Gastroesophageal sphincter (tissue), 4 donors: ENCODE results near the gene SLC28A1. TPM values are rescaled to one million over a fixed set of nuclear protein-coding genes. Genes with fewer than 3 reads are reported as not detected.

Source experiments
- ATAC-seq: fragments of 150-250 bp; one replicate; pipeline ENCODE4 v1.9.1; 2016; ENCODE audit warnings: mild to moderate bottlenecking, moderate library complexity
- H3K27ac ChIP-seq, 4 donors: fragments of 200-600 bp; sonication (generic) in 3 of 4; 1 replicate in 3 of 4; 2 replicates in 1 of 4; pipeline ENCODE4 v1.5.1; 2016 to 2019
- H3K27me3 ChIP-seq: fragments of 200-600 bp; sonication (generic); one replicate; pipeline ENCODE4 v1.5.1; 2019
- H3K36me3 ChIP-seq, 2 donors: fragments of 200-600 bp; sonication (generic); one replicate each; pipeline ENCODE4 v1.5.1; 2019; ENCODE audit warnings: control low read depth in 1 of 2
- H3K4me1 ChIP-seq, 3 donors: fragments of 200-600 bp; sonication (generic); 1 replicate in 2 of 3; 2 replicates in 1 of 3; pipeline ENCODE4 v1.5.1; 2016 to 2019; ENCODE audit warnings: control low read depth in 2 of 3
- H3K4me3 ChIP-seq, 2 donors: fragments of 200-600 bp; sonication (generic); one replicate each; pipeline ENCODE4 v1.5.1; 2019; ENCODE audit warnings: mild to moderate bottlenecking in 1 of 2, moderate library complexity in 1 of 2
- H3K9me3 ChIP-seq, 3 donors: fragments of 200-600 bp; sonication (generic); one replicate each; pipeline ENCODE4 v1.5.1; 2017 to 2019; ENCODE audit warnings: control low read depth in 2 of 3
- CTCF ChIP-seq, 4 experiments: fragments of 200-600 bp in 2 of 4; fragments of 450-650 bp in 2 of 4; sonication (generic) in 1 of 4; IDR thresholded peaks; one replicate each; pipeline ENCODE4 v1.5.1; 2017 to 2019; ENCODE audit warnings: antibody characterized with exemption in 4 of 4, mild to moderate bottlenecking in 2 of 4, moderate library complexity in 2 of 4
- EP300 ChIP-seq: sonication (generic); formaldehyde crosslinking; IDR thresholded peaks from one replicate; pipeline ENCODE4 v1.6.1; 2017; ENCODE audit warnings: antibody characterized with exemption, mild to moderate bottlenecking
- POLR2A ChIP-seq, 2 donors: fragments of 450-650 bp; IDR thresholded peaks; one replicate each; pipeline ENCODE4 v1.6.1; 2017; ENCODE audit warnings: antibody characterized with exemption in 2 of 2, mild to moderate bottlenecking in 2 of 2, moderate library complexity in 1 of 2
- POLR2AphosphoS5 ChIP-seq: sonication (generic); formaldehyde crosslinking; IDR thresholded peaks from one replicate; pipeline ENCODE4 v1.6.1; 2017; ENCODE audit warnings: antibody characterized with exemption
- WGBS, 2 donors: methylation state at CpG; one replicate each; pipeline ENCODE4 v1.1.5; 2018; ENCODE audit warnings: low coverage in 1 of 2; 5-methylcytosine and 5-hydroxymethylcytosine counted together
- total RNA-seq, 4 donors: library from RNA; depleted of rRNA; stranded (reverse); fragments of >200 nt; gene quantifications; one replicate each; pipeline ENCODE4 v1.1.0, GENCODE V29; 2016

Gene SLC28A1
- total RNA-seq, 4 donors from 2014 or later, result not detected

- Histone ChIP-seq H3K27me3 (no peaks in the 10 kb centered on the region), H3K9me3 (no peaks in the 10 kb centered on the region), H3K36me3 (no peaks in the 10 kb centered on the region), H3K4me1 (no peaks in the 10 kb centered on the region), H3K27ac (no peak overlapping the region), H3K4me3 (no peak overlapping the region)
- TF ChIP-seq EP300, result no peak
- 50 to 74% methylated on average over 1 to 3 of the region's 3 CpGs for WGBS, 2 donors
- no peak for ATAC-seq
These were observed 55.9 kb downstream of the SLC28A1 start for GRCh38 chr15:84940399-84940798.

DNA sequence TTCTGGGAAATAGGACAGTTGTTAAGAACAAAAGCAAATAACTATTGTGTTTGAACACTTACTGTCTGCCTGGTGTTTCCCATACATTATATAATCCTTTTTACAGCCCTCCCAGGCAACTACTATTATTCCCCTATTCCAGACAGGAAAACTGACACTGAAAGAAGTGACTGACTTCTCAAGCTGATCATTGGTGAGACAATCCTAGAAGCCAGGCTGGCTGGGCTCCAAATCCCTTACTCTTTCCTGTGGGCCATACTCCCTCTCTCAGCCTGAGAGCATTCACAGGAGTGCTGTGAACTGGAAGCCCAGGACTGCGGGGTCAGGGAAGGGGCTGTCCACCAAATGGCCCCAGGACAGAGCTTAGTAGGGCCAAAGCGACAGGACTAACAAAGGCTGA lies 58.0 kb downstream of the SLC28A1 start:
- TF ChIP-seq CTCF (IDR thresholded peaks at IDR 0.05) (no peak), EP300 (no peak), POLR2A (IDR thresholded peaks at IDR 0.05) (no peak), POLR2AphosphoS5 (no peak)
- peaks cover 0 to 7% (median 0%) of the 10 kb centered on the region in 3 donors for H3K4me1 ChIP-seq
- no peaks in the 10 kb centered on the region for H3K36me3 ChIP-seq
- no peak for ATAC-seq
- H3K27me3 ChIP-seq, result no peaks in the 10 kb centered on the region
- no peak overlapping the region for H3K27ac ChIP-seq
- no CpG with 5 or more reads among the region's 2 CpGs for WGBS, 2 donors
- no peak overlapping the region for H3K4me3 ChIP-seq
- H3K9me3 ChIP-seq, result no peaks in the 10 kb centered on the region

GRCh38 chr15:84944311-84944710 lies 59.8 kb downstream of the SLC28A1 start:
- Histone ChIP-seq H3K9me3 (no peaks in the 10 kb centered on the region), H3K36me3 (no peaks in the 10 kb centered on the region), H3K4me1 (peaks cover 0 to 13% (median 2%) of the 10 kb centered on the region in 3 donors), H3K27me3 (no peaks in the 10 kb centered on the region), H3K27ac (peak overlapping the region in 1 of 4 donors; percentile 22), H3K4me3 (no peak overlapping the region)
- TF ChIP-seq POLR2A (IDR thresholded peaks at IDR 0.05), result no peak
- no peak for TF ChIP-seq POLR2AphosphoS5
- TF ChIP-seq CTCF (IDR thresholded peaks at IDR 0.05), result no peak
- TF ChIP-seq EP300, result no peak
- ATAC-seq, result no peak
- WGBS, 2 donors, result 95% methylated on average over 4 of the region's 10 CpGs; no CpG with 5 or more reads in 1 of the 2 donors

DNA sequence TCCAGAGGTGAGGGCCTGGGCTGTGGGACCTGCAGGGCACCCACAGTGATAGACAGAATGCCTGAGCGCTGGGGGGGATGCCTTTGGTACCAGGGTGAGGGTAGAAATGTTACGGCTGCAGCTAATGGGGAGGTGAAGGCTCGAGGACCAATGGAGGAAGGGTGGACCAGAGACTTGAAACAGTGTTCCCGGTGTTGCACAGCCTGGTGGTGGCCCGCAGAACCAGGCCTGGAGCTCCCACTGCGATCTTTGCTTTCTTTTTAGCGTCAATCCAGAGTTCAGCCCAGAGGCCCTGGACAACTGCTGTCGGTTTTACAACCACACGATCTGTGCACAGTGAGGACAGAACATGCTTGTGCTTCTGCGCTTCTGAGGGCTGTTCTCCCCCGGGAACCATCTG lies 60.4 kb downstream of the SLC28A1 start:
- Histone ChIP-seq H3K4me1 (peaks cover 0 to 13% (median 2%) of the 10 kb centered on the region in 3 donors), H3K36me3 (no peaks in the 10 kb centered on the region), H3K27me3 (no peaks in the 10 kb centered on the region), H3K9me3 (no peaks in the 10 kb centered on the region), H3K27ac (peak overlapping the region in 1 of 4 donors; percentile 22), H3K4me3 (no peak overlapping the region)
- TF ChIP-seq POLR2A (IDR thresholded peaks at IDR 0.05) (no peak), CTCF (IDR thresholded peaks at IDR 0.05) (no peak), EP300 (no peak), POLR2AphosphoS5 (no peak)
- ATAC-seq, result no peak
- WGBS, 2 donors, result 86 to 89% methylated on average over 1 to 10 of the region's 11 CpGs

- no peak for TF ChIP-seq POLR2AphosphoS5
- no peak for TF ChIP-seq POLR2A (IDR thresholded peaks at IDR 0.05)
- TF ChIP-seq EP300, result no peak
- TF ChIP-seq CTCF (IDR thresholded peaks at IDR 0.05), result no peak
- H3K36me3 ChIP-seq, result no peaks in the 10 kb centered on the region
- peaks cover 0 to 13% (median 2%) of the 10 kb centered on the region in 3 donors for H3K4me1 ChIP-seq
- H3K4me3 ChIP-seq, result no peak overlapping the region
- no peak for ATAC-seq
- H3K27me3 ChIP-seq, result no peaks in the 10 kb centered on the region
- 83 to 96% methylated on average over 4 to 5 of the region's 5 CpGs for WGBS, 2 donors
- H3K27ac ChIP-seq, result peak overlapping the region in 2 of 4 donors; percentile 39 to 60
- H3K9me3 ChIP-seq, result no peaks in the 10 kb centered on the region
These were observed 62.5 kb downstream of the SLC28A1 start for GRCh38 chr15:84946772-84947489.
